Measurements from ENCODE around the gene MT1HL1. TPM values are rescaled to one million over a fixed set of nuclear protein-coding genes. Genes with fewer than 3 reads are reported as not detected.
"Not testable (repeated sequence)": the region's sequence is repeated elsewhere in the genome, so short reads cannot be mapped to it uniquely, and the experiment has no call there.

MT1HL1 gene
- total RNA-seq, 1 donor, result not detected

DNA sequence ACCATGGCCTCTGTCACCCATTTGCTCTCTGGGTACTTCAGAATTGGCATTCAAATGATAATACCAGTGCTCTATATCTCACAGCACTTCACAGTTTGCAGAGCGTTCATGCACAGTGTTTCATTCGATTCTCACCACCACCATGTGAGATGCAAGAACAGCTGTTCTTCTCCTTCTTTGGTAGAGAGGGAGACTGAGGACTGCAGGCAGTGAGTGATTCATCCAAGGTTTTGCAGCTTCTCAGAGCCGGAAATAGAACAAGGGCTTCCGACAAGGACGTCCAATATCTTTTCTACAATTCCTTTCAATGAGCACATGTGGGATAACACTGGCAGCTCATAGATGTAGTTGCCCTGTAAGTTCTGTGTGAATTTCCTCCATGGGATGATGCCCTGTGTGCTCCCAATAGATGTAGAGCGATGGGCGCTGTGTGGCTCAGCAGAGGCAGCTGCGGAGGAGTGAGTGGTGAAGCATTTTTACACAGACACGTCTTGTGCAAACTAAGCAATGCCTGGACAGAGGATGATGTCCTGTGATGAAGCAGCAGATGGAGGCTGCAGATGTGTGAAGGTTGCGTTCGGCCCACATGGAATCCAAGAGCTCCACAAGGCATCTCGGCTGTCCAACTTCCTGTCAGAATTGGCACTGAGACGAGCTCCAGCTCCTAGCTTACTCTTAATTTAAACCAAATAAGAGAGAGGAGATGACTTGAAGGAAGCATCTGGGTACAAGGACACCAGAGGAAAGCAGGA is 24.9 kb downstream of the MT1HL1 start:
- DNase-seq (ENCODE audit: low read depth in 2 of 3, low spot score in 2 of 3), result no peak

DNA sequence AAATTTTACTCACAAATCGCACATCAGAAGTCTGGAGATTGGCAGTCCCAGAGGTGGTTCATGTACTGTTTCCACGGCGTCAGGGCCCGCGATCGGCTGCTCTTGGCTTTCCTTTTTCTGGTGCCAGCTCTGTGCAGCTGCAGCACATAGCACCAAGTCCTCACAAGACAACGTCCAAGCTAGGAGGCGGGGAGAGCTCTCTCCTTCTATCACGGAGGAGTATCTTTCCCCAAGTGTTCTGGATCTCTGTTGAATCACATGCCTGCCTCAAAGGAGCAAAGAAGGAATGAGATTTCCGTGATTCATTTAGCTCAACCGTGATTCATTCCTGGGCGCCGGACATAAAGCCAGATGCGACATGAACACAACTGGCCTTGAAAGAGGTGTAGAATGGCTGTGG is 25.5 kb downstream of the MT1HL1 start:
- DNase-seq (ENCODE audit: low read depth in 2 of 3, low spot score in 2 of 3), result no peak

DNA sequence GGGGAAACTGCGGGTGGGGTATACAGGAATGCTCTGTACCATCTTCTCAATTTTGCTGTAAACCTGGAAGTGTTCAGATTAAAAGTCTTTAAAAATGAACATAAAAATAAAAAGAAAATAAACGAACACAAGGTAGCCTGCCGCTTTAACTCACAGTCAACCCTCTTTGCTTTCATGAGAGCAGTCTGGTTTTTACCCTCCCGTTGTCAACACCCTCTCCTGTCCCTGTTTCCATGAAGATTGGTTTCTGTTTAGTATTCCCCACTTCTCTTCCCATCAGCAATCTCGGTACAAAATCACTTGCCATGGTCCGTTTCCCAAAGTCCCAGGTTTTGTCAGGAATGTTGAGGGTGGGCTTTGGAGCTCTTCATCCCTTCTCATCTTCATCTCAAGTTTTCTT is 28.8 kb downstream of the MT1HL1 start:
- no peak for DNase-seq (ENCODE audit: low read depth in 2 of 3, low spot score in 2 of 3)

DNA sequence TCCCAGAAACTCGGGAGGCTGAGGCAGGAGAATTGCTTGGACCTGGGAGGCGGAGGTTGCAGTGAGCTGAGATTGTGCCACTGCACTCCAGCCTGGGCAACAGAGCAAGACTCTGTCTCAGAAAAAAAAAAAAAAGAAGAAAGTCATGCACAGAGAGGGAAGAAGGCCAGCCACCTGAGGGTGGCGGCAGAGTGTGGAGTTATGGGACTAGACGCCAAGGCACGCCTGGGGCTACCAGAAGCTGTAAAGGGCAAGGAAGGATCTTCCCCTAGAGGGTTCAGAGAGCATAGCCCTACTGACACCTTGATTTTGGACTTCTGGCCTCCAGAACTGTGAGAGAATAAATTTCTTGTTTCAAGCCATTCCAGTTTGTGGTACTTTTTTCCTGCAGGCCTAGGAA is 30.2 kb downstream of the MT1HL1 start:
- DNase-seq (ENCODE audit: low read depth in 2 of 3, low spot score in 2 of 3), result not testable (repeated sequence)

DNA sequence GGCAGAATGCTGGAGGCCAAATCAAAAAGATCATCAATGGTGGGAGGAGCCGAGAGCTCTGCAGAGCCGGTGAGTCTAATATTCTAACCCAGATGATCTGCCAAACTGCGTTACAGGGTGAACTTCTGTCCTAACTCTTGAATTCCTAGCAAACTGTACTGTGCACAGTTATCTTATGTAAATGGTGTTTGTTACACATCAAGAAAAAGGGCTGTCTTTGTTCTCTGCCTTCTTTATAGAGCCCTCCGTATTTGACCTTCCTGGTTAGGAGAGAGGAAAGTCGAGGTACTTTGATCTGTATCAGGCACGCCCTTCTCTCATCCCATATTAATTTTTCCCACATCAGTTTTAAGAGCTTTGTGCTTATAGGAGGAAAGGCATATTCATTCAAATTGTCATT is 37.6 kb downstream of the MT1HL1 start:
- no peak for DNase-seq (ENCODE audit: low read depth in 2 of 3, low spot score in 2 of 3)

DNA sequence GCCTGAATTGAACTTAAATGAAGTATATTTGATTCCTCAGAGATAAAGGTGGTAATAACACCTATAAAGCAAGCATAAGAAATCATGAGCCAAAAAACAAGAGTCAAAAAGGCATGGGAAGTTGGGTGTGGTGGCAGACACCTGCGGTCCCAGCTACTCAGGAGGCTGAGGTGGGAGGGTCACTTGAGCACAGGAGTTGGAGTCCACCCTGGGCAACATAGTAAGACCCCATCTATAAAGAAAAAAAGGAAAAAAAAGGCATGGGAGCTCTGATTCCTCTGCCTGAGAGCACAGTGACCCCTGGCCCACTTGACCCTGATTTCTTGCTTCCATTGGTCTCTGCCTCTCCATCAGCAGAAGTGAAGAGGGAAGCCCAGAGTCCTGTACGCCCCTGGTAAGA is 40.3 kb downstream of the MT1HL1 start:
- DNase-seq (ENCODE audit: low read depth in 2 of 3, low spot score in 2 of 3), result no peak

DNA sequence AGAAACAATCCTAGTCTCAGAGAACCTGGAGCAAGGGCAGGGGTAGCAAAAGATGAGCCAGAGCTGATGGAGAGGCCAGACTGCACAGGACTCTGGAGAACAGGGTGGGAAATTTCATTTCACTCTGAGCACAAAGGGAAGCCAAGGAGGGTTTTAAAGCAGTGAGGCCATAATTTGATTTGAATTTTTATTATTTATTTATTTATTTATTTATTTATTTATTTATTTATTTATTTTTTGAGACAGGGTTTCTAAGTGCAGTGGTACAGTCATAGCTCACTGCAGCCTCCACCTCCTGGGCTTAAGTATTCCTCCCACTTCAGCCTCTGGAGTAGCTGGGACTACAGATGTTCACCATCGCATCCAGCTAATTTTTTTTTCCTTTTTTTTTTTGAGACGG is 45.1 kb downstream of the MT1HL1 start:
- DNase-seq (ENCODE audit: low read depth in 2 of 3, low spot score in 2 of 3), result no peak

DNA sequence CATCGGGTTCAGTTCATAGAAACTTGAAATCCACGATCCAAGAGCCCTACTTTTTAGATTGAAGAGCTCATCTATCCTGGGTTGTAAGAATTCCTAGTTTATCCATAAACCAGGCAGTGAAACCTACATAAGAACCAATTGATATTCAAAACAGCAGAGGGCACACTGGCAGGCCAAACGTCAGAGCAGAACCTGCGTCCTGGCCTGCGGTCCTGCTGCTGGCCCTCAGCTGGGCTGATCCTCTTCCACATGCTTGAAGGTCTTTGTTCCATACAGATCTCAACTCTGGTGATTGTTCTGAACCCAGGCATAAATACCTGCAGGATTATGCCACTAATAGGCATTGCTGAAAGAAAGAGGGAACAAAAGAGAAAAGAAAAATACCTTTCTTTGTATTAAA is 47.0 kb downstream of the MT1HL1 start:
- no peak for DNase-seq (ENCODE audit: low read depth in 2 of 3, low spot score in 2 of 3)

Other genes starting within 250 kb of the MT1HL1 start
- 16.7 TPM for gene MTR, start 209.1 kb downstream of the MT1HL1 start, total RNA-seq
- not detected for gene RYR2, start 37.7 kb upstream of the MT1HL1 start, total RNA-seq

All from hematopoietic multipotent progenitor cell (in vitro differentiated cells).